Thyroid gland (tissue), 4 donors: ENCODE data around the gene BABAM1.

Source experiments
- POLR2A ChIP-seq, 2 donors: fragments of 450-650 bp; IDR thresholded peaks; one replicate each; pipeline ENCODE4 v1.6.1; 2017; ENCODE audit warnings: antibody characterized with exemption in 2 of 2, mild to moderate bottlenecking in 2 of 2, moderate library complexity in 1 of 2
- TF ChIP-seq, protein P1 (sequence below), 6 experiments: fragments of 200-600 bp in 3 of 6; fragments of 450-650 bp in 3 of 6; sonication (generic) in 3 of 6; IDR thresholded peaks; one replicate each; pipeline ENCODE4 v1.5.1; 2016 to 2019; ENCODE audit warnings: antibody characterized with exemption in 6 of 6, mild to moderate bottlenecking in 2 of 6, inconsistent platforms in 1 of 6, moderate library complexity in 1 of 6

DNA sequence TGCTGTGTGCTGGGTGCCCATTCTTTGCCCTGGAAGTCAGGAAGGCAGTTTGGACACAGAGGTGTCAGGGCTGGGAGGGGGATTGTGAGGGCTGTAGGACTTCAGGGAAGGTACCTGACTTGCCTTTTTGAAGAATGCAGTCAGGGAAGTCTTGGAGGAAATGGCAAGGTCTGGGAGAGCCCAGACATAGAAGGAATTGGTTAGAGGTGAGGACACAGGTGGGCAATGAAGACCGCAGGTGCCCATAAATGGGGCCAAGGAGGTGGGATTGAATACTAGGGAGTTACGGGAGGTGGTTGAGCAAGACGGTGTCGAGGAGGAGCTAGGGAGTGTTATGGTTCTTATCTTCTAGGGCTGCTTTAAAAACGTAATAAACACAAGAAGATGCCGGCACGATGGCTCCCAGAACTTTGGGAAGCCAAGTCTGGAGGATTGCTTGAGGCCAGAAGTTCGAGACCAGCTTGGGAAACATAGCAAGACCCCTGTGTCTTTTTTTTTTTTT lies 40.7 kb downstream of the BABAM1 start:
- TF ChIP-seq, protein P1, sequence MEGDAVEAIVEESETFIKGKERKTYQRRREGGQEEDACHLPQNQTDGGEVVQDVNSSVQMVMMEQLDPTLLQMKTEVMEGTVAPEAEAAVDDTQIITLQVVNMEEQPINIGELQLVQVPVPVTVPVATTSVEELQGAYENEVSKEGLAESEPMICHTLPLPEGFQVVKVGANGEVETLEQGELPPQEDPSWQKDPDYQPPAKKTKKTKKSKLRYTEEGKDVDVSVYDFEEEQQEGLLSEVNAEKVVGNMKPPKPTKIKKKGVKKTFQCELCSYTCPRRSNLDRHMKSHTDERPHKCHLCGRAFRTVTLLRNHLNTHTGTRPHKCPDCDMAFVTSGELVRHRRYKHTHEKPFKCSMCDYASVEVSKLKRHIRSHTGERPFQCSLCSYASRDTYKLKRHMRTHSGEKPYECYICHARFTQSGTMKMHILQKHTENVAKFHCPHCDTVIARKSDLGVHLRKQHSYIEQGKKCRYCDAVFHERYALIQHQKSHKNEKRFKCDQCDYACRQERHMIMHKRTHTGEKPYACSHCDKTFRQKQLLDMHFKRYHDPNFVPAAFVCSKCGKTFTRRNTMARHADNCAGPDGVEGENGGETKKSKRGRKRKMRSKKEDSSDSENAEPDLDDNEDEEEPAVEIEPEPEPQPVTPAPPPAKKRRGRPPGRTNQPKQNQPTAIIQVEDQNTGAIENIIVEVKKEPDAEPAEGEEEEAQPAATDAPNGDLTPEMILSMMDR (IDR thresholded peaks at IDR 0.05): no peak
- TF ChIP-seq POLR2A (IDR thresholded peaks at IDR 0.05): no peak
